Measurements from ENCODE around the gene RAET1E.
"Not testable (repeated sequence)": the region's sequence is repeated elsewhere in the genome, so short reads cannot be mapped to it uniquely, and the experiment has no call there.

The RAET1E gene

GRCh38 chr6:149925974-149926777 lies 28.3 kb upstream of the RAET1E start:
- no peaks in the 10 kb centered on the region for H3K9me3 ChIP-seq (ENCODE audit: control insufficient read depth in 1 of 2, low read length in 2 of 2)
- H3K4me3 ChIP-seq (ENCODE audit: low read depth in 1 of 2, low read length in 2 of 2) = peak overlapping the region; percentile 52 to 67
- H3K36me3 ChIP-seq (ENCODE audit: control insufficient read depth in 1 of 2, insufficient read depth in 2 of 2, low read length in 2 of 2) = no peaks in the 10 kb centered on the region
- H3K4me1 ChIP-seq (ENCODE audit: control insufficient read depth in 1 of 2, insufficient read depth in 2 of 2, low read length in 2 of 2) = peaks cover 0 to 16% of the 10 kb centered on the region in 2 donors
- no peak overlapping the region for H3K27ac ChIP-seq (ENCODE audit: low read length)
- peaks cover 9% of the 10 kb centered on the region for H3K27me3 ChIP-seq (ENCODE audit: low read depth, low read length)

DNA sequence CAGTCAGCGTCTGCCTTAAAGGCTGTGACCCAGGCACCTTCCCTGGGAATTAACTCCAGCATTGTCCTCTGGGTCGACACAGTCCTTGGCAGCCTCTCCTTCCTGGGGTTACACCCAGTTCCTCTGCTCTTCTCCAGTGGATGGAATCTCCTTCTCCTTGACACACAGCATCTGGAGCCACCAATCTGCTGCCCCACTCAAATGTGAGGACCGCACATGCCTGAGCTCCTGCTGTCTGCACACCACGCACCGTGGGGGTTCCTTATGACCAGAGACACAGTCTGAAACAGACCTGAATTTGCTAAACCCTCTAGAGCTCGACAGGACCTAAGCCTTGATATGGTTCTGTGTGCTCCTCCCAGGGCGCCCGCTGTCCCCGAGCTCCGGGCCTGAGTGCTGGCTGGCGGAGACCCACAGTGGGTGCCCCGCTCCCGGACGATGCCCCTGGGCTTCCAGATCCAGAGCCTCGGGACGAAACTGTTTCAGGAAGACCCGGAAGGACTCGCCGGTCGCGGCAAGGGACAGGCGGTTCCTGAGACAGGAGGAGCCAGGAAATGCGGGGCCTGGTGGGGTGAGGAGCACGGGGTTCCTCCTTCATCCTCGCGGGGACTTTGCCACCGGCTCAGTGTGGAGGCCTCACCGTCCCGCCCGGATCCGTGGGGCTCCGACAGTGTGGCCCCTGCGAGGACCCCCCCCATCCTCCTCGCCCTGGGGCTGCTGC lies 27.5 kb upstream of the RAET1E start:
- Histone ChIP-seq H3K27me3 (ENCODE audit: low read depth, low read length) (peaks cover 9% of the 10 kb centered on the region), H3K4me3 (ENCODE audit: low read depth in 1 of 2, low read length in 2 of 2) (peak overlapping the region; percentile 52 to 67), H3K27ac (ENCODE audit: low read length) (no peak overlapping the region), H3K36me3 (ENCODE audit: control insufficient read depth in 1 of 2, insufficient read depth in 2 of 2, low read length in 2 of 2) (no peaks in the 10 kb centered on the region), H3K4me1 (ENCODE audit: control insufficient read depth in 1 of 2, insufficient read depth in 2 of 2, low read length in 2 of 2) (peaks cover 0 to 16% of the 10 kb centered on the region in 2 donors), H3K9me3 (ENCODE audit: control insufficient read depth in 1 of 2, low read length in 2 of 2) (no peaks in the 10 kb centered on the region)

GRCh38 chr6:149924933-149925252 lies 27.0 kb upstream of the RAET1E start:
- Histone ChIP-seq H3K9me3 (ENCODE audit: control insufficient read depth in 1 of 2, low read length in 2 of 2) (no peaks in the 10 kb centered on the region), H3K27me3 (ENCODE audit: low read depth, low read length) (peaks cover 9% of the 10 kb centered on the region), H3K4me3 (ENCODE audit: low read depth in 1 of 2, low read length in 2 of 2) (no peak overlapping the region), H3K27ac (ENCODE audit: low read length) (no peak overlapping the region), H3K4me1 (ENCODE audit: control insufficient read depth in 1 of 2, insufficient read depth in 2 of 2, low read length in 2 of 2) (peaks cover 0 to 16% of the 10 kb centered on the region in 2 donors), H3K36me3 (ENCODE audit: control insufficient read depth in 1 of 2, insufficient read depth in 2 of 2, low read length in 2 of 2) (no peaks in the 10 kb centered on the region)

- Histone ChIP-seq H3K36me3 (ENCODE audit: control insufficient read depth in 1 of 2, insufficient read depth in 2 of 2, low read length in 2 of 2) (no peaks in the 10 kb centered on the region), H3K4me3 (ENCODE audit: low read depth in 1 of 2, low read length in 2 of 2) (no peak overlapping the region), H3K27ac (ENCODE audit: low read length) (no peak overlapping the region), H3K9me3 (ENCODE audit: control insufficient read depth in 1 of 2, low read length in 2 of 2) (no peaks in the 10 kb centered on the region), H3K4me1 (ENCODE audit: control insufficient read depth in 1 of 2, insufficient read depth in 2 of 2, low read length in 2 of 2) (peaks cover 0 to 16% of the 10 kb centered on the region in 2 donors), H3K27me3 (ENCODE audit: low read depth, low read length) (peaks cover 4% of the 10 kb centered on the region)
Measured at GRCh38 chr6:149924206-149924932, 26.5 kb upstream of the RAET1E start.

GRCh38 chr6:149923327-149923986 lies 25.5 kb upstream of the RAET1E start:
- no peaks in the 10 kb centered on the region for H3K27me3 ChIP-seq (ENCODE audit: low read depth, low read length)
- H3K27ac ChIP-seq (ENCODE audit: low read length) = no peak overlapping the region
- H3K4me3 ChIP-seq (ENCODE audit: low read depth in 1 of 2, low read length in 2 of 2) = peak overlapping the region; percentile 70 to 72

DNA sequence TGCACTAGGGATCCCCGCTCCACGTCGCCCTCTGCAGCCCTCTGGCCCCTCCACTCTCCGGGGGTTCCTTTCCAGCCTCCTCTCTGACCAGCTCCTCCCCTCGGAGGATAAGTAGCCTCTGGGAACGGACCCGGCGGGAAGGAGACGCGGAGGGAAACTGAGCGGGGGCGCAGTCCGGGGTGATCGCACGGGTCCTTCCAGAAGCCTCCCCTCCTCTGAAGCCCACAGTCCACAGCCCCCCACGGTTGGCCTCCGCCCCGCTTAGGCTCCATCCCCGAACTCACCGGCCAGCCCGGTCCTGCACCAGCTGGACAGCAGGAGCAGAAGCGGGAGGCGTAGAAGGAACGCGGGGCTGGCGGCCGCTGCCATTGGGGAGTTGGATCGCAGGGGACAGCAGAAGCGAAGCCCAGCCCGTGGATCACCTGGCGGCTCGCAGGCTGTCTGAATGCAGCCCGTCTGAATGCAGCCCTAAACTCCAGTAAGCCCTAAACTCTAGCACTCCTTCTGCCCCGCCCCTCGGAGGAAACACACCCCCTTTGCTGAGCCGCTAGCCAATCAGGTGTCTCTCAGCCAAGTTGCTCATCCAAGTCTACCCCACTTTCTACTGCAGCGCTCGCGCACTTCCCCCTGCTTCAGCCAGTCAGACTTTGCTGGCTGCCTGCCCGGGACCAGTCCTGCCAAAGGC lies 24.9 kb upstream of the RAET1E start, which contains the start of gene RAET1G:
Gene RAET1G (minus strand): TSS at position 480 of the 685 bp plus-strand sequence. CDS start 111 bp downstream, at position 369.
- Histone ChIP-seq H3K36me3 (ENCODE audit: control insufficient read depth in 1 of 2, insufficient read depth in 2 of 2, low read length in 2 of 2) (no peaks in the 10 kb centered on the region), H3K4me3 (ENCODE audit: low read depth in 1 of 2, low read length in 2 of 2) (peak within 1 kb of the TSS; percentile 70 to 72), H3K27me3 (ENCODE audit: low read depth, low read length) (no peaks in the 10 kb centered on the region), H3K4me1 (ENCODE audit: control insufficient read depth in 1 of 2, insufficient read depth in 2 of 2, low read length in 2 of 2) (peaks cover 0 to 16% of the 10 kb centered on the region in 2 donors), H3K27ac (ENCODE audit: low read length) (no peak within 1 kb of the TSS), H3K9me3 (ENCODE audit: control insufficient read depth in 1 of 2, low read length in 2 of 2) (no peaks in the 10 kb centered on the region)

More at GRCh38 chr6:149923327-149923986, 25.5 kb upstream of the RAET1E start:
- Histone ChIP-seq H3K9me3 (ENCODE audit: control insufficient read depth in 1 of 2, low read length in 2 of 2) (no peaks in the 10 kb centered on the region), H3K4me1 (ENCODE audit: control insufficient read depth in 1 of 2, insufficient read depth in 2 of 2, low read length in 2 of 2) (peaks cover 0 to 16% of the 10 kb centered on the region in 2 donors), H3K36me3 (ENCODE audit: control insufficient read depth in 1 of 2, insufficient read depth in 2 of 2, low read length in 2 of 2) (no peaks in the 10 kb centered on the region)

- not testable (repeated sequence) for H3K27ac ChIP-seq (ENCODE audit: low read length); H3K9me3 ChIP-seq (ENCODE audit: control insufficient read depth in 1 of 2, low read length in 2 of 2); H3K36me3 ChIP-seq (ENCODE audit: control insufficient read depth in 1 of 2, insufficient read depth in 2 of 2, low read length in 2 of 2); H3K27me3 ChIP-seq (ENCODE audit: low read depth, low read length)
- H3K4me1 ChIP-seq (ENCODE audit: control insufficient read depth in 1 of 2, insufficient read depth in 2 of 2, low read length in 2 of 2) = peaks cover 0 to 16% of the 10 kb centered on the region in 2 donors
- peak overlapping the region in 1 of 2 donors; percentile 70 for H3K4me3 ChIP-seq (ENCODE audit: low read depth in 1 of 2, low read length in 2 of 2)
Measured at GRCh38 chr6:149922091-149922490, 24.2 kb upstream of the RAET1E start.

GRCh38 chr6:149921361-149921760 lies 23.4 kb upstream of the RAET1E start:
- H3K36me3 ChIP-seq (ENCODE audit: control insufficient read depth in 1 of 2, insufficient read depth in 2 of 2, low read length in 2 of 2) = no peaks in the 10 kb centered on the region
- no peak overlapping the region for H3K27ac ChIP-seq (ENCODE audit: low read length)

GRCh38 chr6:149919834-149920225 lies 21.9 kb upstream of the RAET1E start:
- no peaks in the 10 kb centered on the region for H3K36me3 ChIP-seq (ENCODE audit: control insufficient read depth in 1 of 2, insufficient read depth in 2 of 2, low read length in 2 of 2)
- no peaks in the 10 kb centered on the region for H3K9me3 ChIP-seq (ENCODE audit: control insufficient read depth in 1 of 2, low read length in 2 of 2)
- no peaks in the 10 kb centered on the region for H3K27me3 ChIP-seq (ENCODE audit: low read depth, low read length)
- no peak overlapping the region for H3K4me3 ChIP-seq (ENCODE audit: low read depth in 1 of 2, low read length in 2 of 2)
- peaks cover 0 to 5% of the 10 kb centered on the region in 2 donors for H3K4me1 ChIP-seq (ENCODE audit: control insufficient read depth in 1 of 2, insufficient read depth in 2 of 2, low read length in 2 of 2)
- no peak overlapping the region for H3K27ac ChIP-seq (ENCODE audit: low read length)

More at GRCh38 chr6:149921361-149921760, 23.4 kb upstream of the RAET1E start:
- H3K27me3 ChIP-seq (ENCODE audit: low read depth, low read length) = no peaks in the 10 kb centered on the region
- no peaks in the 10 kb centered on the region for H3K9me3 ChIP-seq (ENCODE audit: control insufficient read depth in 1 of 2, low read length in 2 of 2)
- no peak overlapping the region for H3K4me3 ChIP-seq (ENCODE audit: low read depth in 1 of 2, low read length in 2 of 2)
- peaks cover 0 to 16% of the 10 kb centered on the region in 2 donors for H3K4me1 ChIP-seq (ENCODE audit: control insufficient read depth in 1 of 2, insufficient read depth in 2 of 2, low read length in 2 of 2)

DNA sequence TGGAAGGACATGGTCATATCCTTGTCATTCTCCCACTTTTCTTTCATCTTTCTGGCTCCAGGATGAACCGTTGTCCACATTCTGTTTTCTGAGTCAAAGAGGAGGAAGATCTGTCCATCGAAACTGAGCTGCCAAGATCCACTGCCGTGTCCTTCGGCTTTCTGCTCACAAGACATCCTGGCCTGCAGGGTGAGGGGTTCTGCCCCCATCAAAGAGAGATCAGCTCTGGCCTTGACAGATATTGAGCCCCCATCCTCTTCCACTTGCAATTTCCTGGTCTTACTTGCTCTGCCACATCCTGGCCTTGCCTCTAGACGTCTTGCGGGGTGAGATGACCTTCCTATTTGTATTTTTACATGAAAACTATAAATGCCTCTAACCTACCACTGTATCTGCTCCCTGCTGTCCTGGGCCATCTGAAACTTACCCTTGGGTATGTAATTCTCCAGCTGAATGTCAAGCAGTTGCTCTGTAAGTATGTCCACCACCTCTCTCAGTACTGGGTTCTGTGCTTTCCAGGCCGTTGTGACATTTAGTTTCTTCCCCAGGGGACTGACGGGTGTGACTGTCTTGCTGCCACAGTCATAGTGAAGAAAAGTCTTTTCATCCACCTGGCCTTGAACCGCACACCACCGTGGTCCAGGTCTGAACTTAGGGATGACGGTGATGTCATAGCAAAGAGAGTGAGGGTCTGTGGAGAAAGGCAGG lies 21.4 kb upstream of the RAET1E start:
- H3K4me3 ChIP-seq (ENCODE audit: low read depth in 1 of 2, low read length in 2 of 2); H3K4me1 ChIP-seq (ENCODE audit: control insufficient read depth in 1 of 2, insufficient read depth in 2 of 2, low read length in 2 of 2); H3K36me3 ChIP-seq (ENCODE audit: control insufficient read depth in 1 of 2, insufficient read depth in 2 of 2, low read length in 2 of 2); H3K9me3 ChIP-seq (ENCODE audit: control insufficient read depth in 1 of 2, low read length in 2 of 2); H3K27me3 ChIP-seq (ENCODE audit: low read depth, low read length); H3K27ac ChIP-seq (ENCODE audit: low read length): not testable (repeated sequence)
